ENCODE measurements around the gene WDR35. TPM values are rescaled to one million over a fixed set of nuclear protein-coding genes. Genes with fewer than 3 reads are reported as not detected.
A peak's percentile ranks its signal among the peaks of the same experiment; 100 is the strongest.

Gene WDR35
- total RNA-seq, 1 experiment from 2014 or later: 16.7 TPM

DNA sequence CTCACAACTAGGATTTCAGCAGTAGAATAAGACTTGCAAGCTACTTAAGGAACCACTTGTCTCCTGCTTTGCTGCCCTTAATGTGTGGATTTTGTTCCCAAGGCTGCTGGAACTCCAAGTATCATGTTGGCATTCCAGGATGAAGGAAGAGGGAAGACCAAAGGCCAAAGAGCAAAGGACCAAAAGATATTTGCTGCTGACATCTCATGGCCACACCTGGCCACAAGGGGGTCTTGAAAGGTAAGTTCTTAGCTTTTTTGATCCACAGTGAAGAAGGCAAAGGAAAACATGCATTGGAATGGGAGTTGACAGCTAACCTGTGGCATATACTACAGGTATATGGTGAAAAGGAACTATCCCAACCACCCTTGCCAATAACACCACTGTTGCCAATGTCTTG lies 26.4 kb upstream of the WDR35 start:
- Histone ChIP-seq H2AK5ac (ENCODE audit: insufficient read length, low read length) (no peak overlapping the region), H3K23ac (ENCODE audit: insufficient read length, low read depth, low read length) (no peak overlapping the region), H3K14ac (ENCODE audit: insufficient read depth, low read length) (no peak overlapping the region), H2BK12ac (ENCODE audit: insufficient read length, low read depth, low read length) (no peak overlapping the region), H2BK5ac (ENCODE audit: insufficient read length, low read length) (no peak overlapping the region), H3K27me3 (ENCODE audit: insufficient read depth, low read length) (no peaks in the 10 kb centered on the region; the same call in 1 of the 2 replicates), H3K27ac (ENCODE audit: insufficient read length, low read depth, low read length) (no peak overlapping the region), H2BK20ac (ENCODE audit: low read depth, low read length, poor library complexity, severe bottlenecking) (no peak overlapping the region), H2AFZ (ENCODE audit: low read length) (no peak overlapping the region), H3K9me3 (ENCODE audit: control insufficient read depth, low read depth, low read length) (peaks cover 7% of the 10 kb centered on the region), H3T11ph (ENCODE audit: low read length) (no peak overlapping the region), H3K18ac (ENCODE audit: insufficient read length, low read depth, low read length) (no peak overlapping the region), H2BK120ac (ENCODE audit: low read depth, low read length, poor library complexity, severe bottlenecking) (no peak overlapping the region), H3K79me1 (ENCODE audit: insufficient read depth, low read depth, low read length, poor library complexity, severe bottlenecking) (no peaks in the 10 kb centered on the region), H3K23me2 (ENCODE audit: insufficient read length, low read depth, low read length, poor library complexity, severe bottlenecking) (peaks cover 12% of the 10 kb centered on the region), H4K20me1 (ENCODE audit: control insufficient read depth, insufficient read depth, insufficient read length) (no peaks in the 10 kb centered on the region), H4K5ac (ENCODE audit: insufficient read length, low read depth, low read length) (no peak overlapping the region), H3K4me1 (ENCODE audit: insufficient read depth, low read length) (peaks cover 4% of the 10 kb centered on the region; the same call in 1 of the 2 replicates), H3K4me2 (ENCODE audit: insufficient read depth, insufficient read length, low read length) (no peak overlapping the region), H3K56ac (ENCODE audit: insufficient read length, low read depth, low read length) (no peak overlapping the region), H3K9ac (ENCODE audit: extremely low read depth, insufficient read length, low read length) (no peak overlapping the region), H3K79me2 (ENCODE audit: insufficient read depth, low read length) (no peaks in the 10 kb centered on the region), H4K91ac (ENCODE audit: insufficient read length, low read depth, low read length) (no peak overlapping the region), H2BK15ac (ENCODE audit: low read depth, low read length) (no peak overlapping the region), H4K8ac (replicated peaks; ENCODE audit: insufficient read length, low read depth, low read length) (no peak overlapping the region), H3K4ac (ENCODE audit: low read depth, low read length) (no peak overlapping the region)
- H3K27me3 Mint-ChIP-seq (ENCODE audit: low read depth): peaks cover 16% of the 10 kb centered on the region
- peak; percentile 40 for DNase-seq
- H3K4me1 Mint-ChIP-seq: peaks cover 15 to 16% of the 10 kb centered on the region in 2 experiments
- peaks cover 20 to 25% of the 10 kb centered on the region in 2 experiments for H3K9me3 Mint-ChIP-seq
- H3K36me3 Mint-ChIP-seq (ENCODE audit: insufficient read depth in 1 of 3, low read depth in 3 of 3): peaks cover 13 to 16% (median 14%) of the 10 kb centered on the region in 3 experiments; a peak in 6 of 7 replicates
- no peak overlapping the region for H3K27ac Mint-ChIP-seq
- no peak overlapping the region for H3K4me3 Mint-ChIP-seq
- TF ChIP-seq, protein P1, sequence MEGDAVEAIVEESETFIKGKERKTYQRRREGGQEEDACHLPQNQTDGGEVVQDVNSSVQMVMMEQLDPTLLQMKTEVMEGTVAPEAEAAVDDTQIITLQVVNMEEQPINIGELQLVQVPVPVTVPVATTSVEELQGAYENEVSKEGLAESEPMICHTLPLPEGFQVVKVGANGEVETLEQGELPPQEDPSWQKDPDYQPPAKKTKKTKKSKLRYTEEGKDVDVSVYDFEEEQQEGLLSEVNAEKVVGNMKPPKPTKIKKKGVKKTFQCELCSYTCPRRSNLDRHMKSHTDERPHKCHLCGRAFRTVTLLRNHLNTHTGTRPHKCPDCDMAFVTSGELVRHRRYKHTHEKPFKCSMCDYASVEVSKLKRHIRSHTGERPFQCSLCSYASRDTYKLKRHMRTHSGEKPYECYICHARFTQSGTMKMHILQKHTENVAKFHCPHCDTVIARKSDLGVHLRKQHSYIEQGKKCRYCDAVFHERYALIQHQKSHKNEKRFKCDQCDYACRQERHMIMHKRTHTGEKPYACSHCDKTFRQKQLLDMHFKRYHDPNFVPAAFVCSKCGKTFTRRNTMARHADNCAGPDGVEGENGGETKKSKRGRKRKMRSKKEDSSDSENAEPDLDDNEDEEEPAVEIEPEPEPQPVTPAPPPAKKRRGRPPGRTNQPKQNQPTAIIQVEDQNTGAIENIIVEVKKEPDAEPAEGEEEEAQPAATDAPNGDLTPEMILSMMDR (conservative IDR thresholded peaks at IDR 0.05): peak; percentile 65

Measured in H9 (cell line).